ENCODE data around the gene CFAP300.

The CFAP300 gene

DNA sequence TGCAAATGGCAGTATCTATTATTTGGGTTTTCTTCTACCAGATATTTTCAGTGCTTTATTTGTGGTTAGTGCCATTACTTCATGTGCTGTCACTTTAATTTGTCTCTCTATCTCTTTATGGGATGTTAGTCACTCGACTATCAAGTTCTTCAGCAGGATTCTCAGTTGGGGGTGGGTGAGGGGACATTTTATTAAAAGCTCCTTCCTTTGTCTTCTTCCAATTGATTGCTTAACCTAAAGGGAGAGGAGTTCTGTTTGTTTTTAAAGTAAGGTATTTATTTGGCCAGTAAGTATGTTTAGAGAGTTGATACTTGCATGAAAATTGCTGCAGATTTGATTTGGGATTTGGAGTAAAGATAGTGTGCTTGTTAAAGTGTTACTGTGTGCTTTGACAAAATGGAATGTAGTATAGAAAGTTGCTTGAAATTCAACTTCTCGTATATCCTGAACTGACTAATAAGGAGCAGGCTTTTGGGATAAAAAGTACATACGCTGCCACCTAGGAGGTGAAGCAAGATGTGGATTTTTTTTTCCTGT is 73.3 kb downstream of the CFAP300 start:
- TF ChIP-seq, protein P1, sequence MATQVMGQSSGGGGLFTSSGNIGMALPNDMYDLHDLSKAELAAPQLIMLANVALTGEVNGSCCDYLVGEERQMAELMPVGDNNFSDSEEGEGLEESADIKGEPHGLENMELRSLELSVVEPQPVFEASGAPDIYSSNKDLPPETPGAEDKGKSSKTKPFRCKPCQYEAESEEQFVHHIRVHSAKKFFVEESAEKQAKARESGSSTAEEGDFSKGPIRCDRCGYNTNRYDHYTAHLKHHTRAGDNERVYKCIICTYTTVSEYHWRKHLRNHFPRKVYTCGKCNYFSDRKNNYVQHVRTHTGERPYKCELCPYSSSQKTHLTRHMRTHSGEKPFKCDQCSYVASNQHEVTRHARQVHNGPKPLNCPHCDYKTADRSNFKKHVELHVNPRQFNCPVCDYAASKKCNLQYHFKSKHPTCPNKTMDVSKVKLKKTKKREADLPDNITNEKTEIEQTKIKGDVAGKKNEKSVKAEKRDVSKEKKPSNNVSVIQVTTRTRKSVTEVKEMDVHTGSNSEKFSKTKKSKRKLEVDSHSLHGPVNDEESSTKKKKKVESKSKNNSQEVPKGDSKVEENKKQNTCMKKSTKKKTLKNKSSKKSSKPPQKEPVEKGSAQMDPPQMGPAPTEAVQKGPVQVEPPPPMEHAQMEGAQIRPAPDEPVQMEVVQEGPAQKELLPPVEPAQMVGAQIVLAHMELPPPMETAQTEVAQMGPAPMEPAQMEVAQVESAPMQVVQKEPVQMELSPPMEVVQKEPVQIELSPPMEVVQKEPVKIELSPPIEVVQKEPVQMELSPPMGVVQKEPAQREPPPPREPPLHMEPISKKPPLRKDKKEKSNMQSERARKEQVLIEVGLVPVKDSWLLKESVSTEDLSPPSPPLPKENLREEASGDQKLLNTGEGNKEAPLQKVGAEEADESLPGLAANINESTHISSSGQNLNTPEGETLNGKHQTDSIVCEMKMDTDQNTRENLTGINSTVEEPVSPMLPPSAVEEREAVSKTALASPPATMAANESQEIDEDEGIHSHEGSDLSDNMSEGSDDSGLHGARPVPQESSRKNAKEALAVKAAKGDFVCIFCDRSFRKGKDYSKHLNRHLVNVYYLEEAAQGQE (IDR thresholded peaks at IDR 0.05; ENCODE audit: insufficient read depth in 1 of 2, low read depth in 2 of 2, low read length in 2 of 2): no peak
- TF ChIP-seq POLR2AphosphoS5 (IDR thresholded peaks at IDR 0.05; ENCODE audit: low read depth, low read length): no peak
- no peak for TF ChIP-seq FOXP2 (optimal IDR thresholded peaks at IDR 0.05; ENCODE audit: borderline replicate concordance, extremely low read depth, extremely low read length, insufficient read depth)
- TF ChIP-seq TAF1 (IDR thresholded peaks at IDR 0.05; ENCODE audit: borderline replicate concordance, insufficient read depth, low read length): no peak
- no peak for TF ChIP-seq SIN3A (IDR thresholded peaks at IDR 0.05; ENCODE audit: borderline replicate concordance, insufficient read depth, low read length)

DNA sequence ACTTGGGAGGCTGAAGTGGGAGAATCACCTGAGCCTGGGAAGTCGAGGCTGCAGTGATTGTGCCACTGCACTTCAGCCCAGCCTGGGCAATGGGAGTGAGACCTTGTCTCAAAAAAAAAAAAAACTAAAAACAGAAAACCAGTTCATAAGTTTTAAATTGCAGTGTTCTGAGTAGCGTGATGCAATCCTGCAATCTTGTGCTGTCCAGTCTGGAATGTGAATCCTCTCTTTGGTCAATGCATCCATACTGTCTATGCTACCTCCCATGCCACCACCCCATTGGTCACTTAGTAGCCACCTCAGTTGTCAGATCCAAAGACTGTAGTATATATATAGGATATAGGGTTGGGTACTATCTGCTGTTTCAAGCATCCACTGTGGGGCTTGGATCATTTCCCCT is 74.1 kb downstream of the CFAP300 start:
- TF ChIP-seq POLR2AphosphoS5 (IDR thresholded peaks at IDR 0.05; ENCODE audit: low read depth, low read length) (no peak), TAF1 (IDR thresholded peaks at IDR 0.05; ENCODE audit: borderline replicate concordance, insufficient read depth, low read length) (no peak), FOXP2 (optimal IDR thresholded peaks at IDR 0.05; ENCODE audit: borderline replicate concordance, extremely low read depth, extremely low read length, insufficient read depth) (no peak), SIN3A (IDR thresholded peaks at IDR 0.05; ENCODE audit: borderline replicate concordance, insufficient read depth, low read length) (no peak)
- TF ChIP-seq, protein P1 (IDR thresholded peaks at IDR 0.05; ENCODE audit: insufficient read depth in 1 of 2, low read depth in 2 of 2, low read length in 2 of 2): no peak
